Testis (tissue), 2 donors: ENCODE data around the gene ABCC12.

Experiments
- POLR2A ChIP-seq: fragments of 450-650 bp; IDR thresholded peaks from one replicate; pipeline ENCODE4 v1.6.1; 2017; ENCODE audit warnings: antibody characterized with exemption, mild to moderate bottlenecking, moderate library complexity
- TF ChIP-seq, protein P1 (sequence below), 3 experiments: fragments of 450-650 bp in 2 of 3; fragments of 200-600 bp in 1 of 3; sonication (generic) in 1 of 3; IDR thresholded peaks; one replicate each; pipeline ENCODE4 v1.5.1; 2016 to 2019; ENCODE audit warnings: antibody characterized with exemption in 3 of 3, mild to moderate bottlenecking in 2 of 3, moderate library complexity in 1 of 3

DNA sequence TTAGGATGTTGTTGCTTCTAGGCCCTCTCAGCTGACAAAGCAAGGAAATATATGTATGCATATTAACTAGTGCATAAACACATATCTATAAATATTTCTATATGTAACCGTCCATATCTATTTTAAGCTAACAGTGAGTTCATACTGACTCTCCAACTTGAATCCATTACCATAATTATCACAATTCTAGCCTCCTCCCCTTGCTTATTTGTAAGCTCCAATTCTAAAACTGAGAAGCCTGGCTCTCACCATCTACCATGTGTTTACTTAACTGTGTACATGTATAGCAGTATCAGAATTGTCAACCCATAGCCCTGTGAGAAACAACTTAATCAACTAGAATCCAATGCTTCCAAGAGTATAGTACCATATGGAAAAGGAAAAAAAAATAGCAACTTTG lies 5.1 kb downstream of the ABCC12 start:
- TF ChIP-seq, protein P1, sequence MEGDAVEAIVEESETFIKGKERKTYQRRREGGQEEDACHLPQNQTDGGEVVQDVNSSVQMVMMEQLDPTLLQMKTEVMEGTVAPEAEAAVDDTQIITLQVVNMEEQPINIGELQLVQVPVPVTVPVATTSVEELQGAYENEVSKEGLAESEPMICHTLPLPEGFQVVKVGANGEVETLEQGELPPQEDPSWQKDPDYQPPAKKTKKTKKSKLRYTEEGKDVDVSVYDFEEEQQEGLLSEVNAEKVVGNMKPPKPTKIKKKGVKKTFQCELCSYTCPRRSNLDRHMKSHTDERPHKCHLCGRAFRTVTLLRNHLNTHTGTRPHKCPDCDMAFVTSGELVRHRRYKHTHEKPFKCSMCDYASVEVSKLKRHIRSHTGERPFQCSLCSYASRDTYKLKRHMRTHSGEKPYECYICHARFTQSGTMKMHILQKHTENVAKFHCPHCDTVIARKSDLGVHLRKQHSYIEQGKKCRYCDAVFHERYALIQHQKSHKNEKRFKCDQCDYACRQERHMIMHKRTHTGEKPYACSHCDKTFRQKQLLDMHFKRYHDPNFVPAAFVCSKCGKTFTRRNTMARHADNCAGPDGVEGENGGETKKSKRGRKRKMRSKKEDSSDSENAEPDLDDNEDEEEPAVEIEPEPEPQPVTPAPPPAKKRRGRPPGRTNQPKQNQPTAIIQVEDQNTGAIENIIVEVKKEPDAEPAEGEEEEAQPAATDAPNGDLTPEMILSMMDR (IDR thresholded peaks at IDR 0.05) = no peak
- TF ChIP-seq POLR2A = no peak
